HG03060 (cell line): ENCODE data around the gene GABRB1.
"Not testable (repeated sequence)": the region's sequence is repeated elsewhere in the genome, so short reads cannot be mapped to it uniquely, and the experiment has no call there.

ENCODE experiments used
- ATAC-seq: cut with Tn5 transposase; IDR thresholded peaks from one replicate; pipeline ENCODE4 v1.9.1; 2021; ENCODE audit warnings: low read depth, moderate number of reproducible peaks; ENCODE audit not compliant: unreplicated experiment

GABRB1 gene

GRCh38 chr4:47373709-47374108 lies 342.3 kb downstream of the GABRB1 start:
- ATAC-seq, result no peak

DNA sequence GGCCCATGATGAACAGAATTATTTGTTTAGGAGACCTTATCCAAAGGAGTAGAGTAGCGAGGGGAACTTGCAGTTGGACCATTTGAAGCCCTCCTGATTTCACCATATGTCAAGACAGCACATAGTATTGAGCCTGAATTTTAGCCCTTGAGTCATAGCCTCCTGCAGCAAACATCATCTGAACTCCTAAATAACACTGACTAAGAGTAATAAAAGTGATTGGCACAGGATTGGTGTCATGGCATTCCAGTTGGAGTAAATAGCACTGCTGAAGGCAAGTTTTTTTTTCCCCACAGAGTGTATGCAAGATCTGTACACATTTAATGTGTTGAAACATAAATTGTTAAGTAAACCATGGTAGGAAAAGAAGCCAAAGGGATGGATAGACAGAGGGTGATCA lies 343.1 kb downstream of the GABRB1 start:
- no peak for ATAC-seq

DNA sequence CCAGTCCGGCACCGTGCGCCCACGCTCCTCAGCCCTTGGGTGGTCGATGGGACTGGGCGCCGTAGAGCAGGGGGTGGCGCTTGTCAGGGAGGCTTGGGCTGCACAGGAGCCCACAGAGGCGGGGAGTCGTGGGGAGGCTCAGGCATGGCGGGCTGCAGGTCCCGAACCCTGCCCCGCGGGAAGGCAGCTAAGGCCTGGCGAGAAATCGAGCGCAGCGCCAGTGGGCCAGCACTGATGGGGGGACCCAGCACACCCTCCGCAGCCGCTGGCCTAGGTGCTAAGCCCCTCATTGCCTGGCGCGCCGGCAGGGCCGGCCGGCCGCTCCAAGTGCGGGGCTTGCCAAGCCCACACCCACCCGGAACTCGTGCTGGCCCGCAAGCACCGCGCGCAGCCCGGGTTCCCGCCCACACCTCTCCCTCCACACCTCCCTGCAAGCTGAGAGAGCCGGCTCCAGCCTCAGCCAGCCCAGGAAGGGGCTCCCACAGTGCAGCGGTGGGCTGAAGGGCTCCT lies 346.7 kb downstream of the GABRB1 start:
- not testable (repeated sequence) for ATAC-seq

GRCh38 chr4:47381172-47381571 lies 349.8 kb downstream of the GABRB1 start:
- no peak for ATAC-seq

DNA sequence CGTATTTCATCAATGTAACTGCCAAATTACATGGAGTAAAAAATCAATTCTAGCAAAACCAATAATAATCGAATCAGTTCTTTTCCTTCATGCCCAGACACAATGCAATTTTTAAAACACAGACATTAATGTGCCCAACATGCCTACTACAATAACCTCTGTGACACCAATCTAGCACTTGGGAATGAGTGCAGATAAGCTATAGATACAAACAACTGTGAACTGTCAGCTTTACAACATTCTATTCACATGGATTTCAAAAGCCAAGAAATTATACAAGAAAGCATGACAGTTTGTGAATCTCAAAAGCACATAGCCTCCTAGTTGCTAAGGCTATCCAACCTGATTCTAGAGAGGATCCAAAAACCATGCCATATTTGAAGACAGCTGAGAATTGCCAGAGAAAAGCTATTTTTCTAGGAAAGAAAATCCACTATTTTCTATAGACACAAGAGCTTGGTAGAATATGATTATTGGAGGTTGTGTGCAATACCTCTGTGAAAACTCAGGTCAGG lies 351.5 kb downstream of the GABRB1 start:
- no peak for ATAC-seq

GRCh38 chr4:47383829-47384427 lies 352.6 kb downstream of the GABRB1 start:
- ATAC-seq, result peak; percentile 47

DNA sequence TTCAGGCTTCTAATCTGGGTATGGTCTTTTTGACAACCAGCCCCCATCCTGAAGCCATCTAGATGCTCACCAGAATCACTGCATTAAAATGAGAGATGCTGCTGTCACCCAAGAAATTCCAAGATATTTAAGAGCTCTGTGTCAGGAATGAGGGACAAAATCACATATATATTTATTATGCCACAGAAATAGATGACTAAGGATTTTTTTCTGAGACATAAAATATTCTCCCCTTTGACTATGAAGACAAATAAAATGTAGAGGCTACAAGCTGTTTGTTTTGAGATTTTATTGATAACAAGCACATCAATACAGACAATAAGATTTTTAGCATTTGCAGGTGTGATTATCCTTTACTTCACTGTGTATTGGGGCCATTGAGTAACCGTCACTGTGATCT lies 354.8 kb downstream of the GABRB1 start:
- no peak for ATAC-seq

- ATAC-seq, result no peak
Measured at GRCh38 chr4:47386561-47387235, 355.3 kb downstream of the GABRB1 start.

DNA sequence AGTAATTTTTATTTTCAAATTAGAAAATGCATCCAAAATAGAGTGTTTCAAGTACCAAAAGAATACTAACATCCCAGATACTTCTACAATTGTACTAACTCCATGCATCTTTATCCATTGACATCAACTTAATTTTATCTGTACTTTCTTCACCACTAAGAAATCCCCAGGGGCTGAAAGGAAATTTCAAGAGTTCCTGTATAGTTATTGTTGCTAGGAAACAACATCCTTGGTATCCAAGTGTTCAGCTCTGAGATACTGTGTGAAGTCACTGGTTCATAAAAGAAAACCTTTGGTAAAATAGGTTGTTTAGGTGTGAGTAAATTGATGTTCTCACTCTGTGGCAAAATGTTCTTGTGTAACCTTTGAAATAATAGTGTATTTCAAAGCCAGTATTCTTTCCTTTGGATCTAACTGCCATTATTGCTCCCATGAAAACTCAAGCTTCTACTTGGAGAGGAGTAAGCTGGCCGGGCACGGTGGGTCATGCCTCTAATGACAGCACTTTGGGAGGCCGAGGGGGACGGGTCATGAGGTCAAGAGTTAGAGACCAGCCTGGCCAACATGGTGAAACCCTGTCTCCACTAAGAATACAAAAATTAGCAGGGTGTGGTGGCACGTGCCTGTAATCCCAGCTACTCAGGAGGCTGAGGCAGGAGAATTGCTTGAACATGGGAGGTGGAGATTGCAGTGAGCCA lies 359.2 kb downstream of the GABRB1 start:
- no peak for ATAC-seq

- peak; percentile 73 for ATAC-seq
Measured at GRCh38 chr4:47391256-47391655, 359.9 kb downstream of the GABRB1 start.

GRCh38 chr4:47406408-47406807 lies 375.0 kb downstream of the GABRB1 start:
- ATAC-seq, result no peak

DNA sequence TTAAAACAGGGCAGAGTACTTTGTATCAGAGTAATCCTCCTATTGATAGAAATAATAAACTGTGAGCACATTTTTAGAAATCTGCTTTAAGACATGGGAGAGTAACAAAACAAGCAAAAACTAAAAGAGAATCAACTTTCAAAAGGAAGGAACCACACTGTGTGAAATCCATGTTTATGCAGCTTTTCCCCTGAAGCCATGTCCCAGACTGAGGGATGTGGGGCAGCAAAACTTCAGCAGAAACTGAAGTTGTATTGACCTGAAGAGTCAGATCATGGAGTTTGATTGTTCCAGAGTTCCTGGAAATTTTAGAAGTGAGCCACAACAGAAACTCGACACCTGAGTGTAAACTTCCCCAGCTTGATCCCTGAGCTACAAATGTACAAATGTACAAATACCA lies 378.9 kb downstream of the GABRB1 start:
- no peak for ATAC-seq

DNA sequence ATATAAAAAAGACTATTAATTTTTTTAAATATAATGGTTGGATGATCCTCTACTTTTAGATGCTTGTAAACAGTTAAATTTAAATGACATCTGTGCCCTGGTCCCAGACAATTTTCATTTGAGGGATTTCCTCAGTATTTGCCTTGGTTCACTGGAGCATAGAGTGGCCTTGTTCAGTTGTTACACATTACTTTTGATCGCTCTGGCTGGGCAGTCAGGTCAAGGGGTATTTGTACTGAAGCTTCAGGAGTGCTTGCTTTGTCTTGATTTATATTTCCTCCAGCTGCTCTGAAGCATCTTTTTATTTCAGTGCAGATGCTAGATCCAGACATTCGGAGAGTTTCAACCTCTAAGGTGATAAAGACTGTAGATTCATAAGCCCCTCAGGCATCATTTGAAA lies 382.2 kb downstream of the GABRB1 start:
- ATAC-seq, result no peak

DNA sequence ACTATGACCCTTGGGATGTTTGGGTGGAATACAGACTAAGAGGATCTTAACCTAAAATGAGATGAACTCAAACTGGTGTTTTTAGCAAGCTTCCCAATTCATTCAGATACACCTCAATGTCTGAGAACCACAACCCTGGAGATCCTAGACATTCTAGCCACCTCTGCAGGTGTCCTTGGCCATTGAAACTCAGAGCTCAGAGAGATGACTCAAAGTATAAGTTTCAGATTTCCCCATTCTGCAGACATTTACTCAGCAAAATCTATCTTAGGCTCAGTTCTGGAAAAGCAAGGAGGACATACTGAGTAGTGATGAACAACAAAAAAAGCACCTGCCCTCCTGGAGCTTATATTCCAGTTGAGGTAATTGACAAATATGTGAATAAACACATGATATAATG lies 384.4 kb downstream of the GABRB1 start:
- ATAC-seq, result no peak

DNA sequence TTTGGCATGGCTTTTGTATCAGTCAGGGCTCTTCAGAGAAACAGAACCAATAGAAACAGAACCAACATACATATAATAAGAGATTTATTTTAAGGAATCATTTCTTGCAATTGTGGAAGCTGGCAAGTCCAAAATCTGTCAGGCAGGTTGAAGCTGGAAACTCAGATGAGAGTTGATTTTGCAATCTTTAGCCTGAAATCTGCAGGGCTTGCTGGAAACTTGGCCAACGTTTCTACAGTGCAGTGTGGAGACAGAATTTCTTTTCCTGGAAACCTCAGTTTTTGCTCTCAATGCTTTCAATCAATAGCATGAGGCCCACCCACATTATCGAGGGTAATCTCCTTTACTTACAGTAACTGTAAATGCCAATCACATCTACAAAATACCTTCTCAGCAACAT lies 386.8 kb downstream of the GABRB1 start:
- ATAC-seq, result no peak

DNA sequence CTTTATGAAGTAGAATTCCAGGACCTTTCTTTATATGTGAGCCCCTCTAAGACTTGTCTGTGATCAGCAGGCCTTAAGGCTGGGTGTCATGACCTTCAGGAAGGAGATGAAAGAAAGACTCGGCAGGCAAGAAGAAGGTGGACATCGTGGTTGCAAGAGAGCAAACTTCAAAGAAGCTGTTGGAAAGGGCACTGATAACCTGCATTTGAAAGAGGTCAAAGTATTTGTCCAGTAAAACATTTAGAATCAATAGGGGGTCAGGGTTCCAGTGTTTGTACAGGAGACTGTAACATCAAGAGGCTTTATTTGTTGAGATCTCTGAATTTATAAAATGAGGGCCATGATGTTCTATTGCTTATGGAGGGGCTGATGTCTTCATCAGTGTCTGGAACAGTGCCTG lies 387.9 kb downstream of the GABRB1 start:
- ATAC-seq, result no peak

GRCh38 chr4:47425628-47426027 lies 394.3 kb downstream of the GABRB1 start:
- no peak for ATAC-seq

- ATAC-seq, result no peak
Measured at GRCh38 chr4:47427935-47428334, 396.6 kb downstream of the GABRB1 start.

DNA sequence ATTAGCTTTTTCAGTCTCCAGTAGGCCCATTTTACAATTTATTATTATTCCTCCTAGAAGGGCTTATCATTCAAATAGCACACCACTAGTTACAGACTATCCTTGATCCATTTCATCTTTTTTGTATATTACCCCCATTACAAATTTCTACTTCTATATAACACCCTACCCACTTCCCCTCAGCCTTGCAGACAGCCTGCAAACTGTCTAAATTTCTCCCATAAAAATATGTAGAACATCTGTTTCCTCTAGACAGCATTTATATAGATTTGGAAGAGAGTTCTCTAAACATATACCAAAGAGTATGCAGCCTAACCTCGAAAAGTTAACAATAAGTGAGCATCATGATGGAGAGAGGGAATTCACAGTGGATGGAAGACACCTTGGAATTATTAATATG lies 401.4 kb downstream of the GABRB1 start:
- no peak for ATAC-seq

DNA sequence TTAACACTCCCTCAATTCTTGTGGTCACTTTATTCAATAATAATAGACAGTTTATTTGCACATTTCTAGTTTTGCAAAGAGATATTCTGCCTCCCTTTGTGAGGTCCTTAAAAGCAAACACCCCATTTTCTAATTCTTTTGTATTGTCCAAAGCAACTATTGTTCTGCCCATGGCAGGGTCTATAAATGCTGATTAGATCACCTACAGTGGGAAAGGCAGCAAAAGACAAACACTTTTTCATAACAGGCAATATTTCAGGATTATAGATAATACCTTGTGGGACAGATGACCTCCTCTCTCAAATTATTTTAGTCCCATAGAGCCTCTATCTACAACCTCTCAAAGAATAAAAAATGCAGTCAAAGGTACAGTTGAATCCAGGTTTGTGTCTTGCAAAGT lies 403.6 kb downstream of the GABRB1 start:
- ATAC-seq, result no peak

GRCh38 chr4:47442980-47443379 lies 411.6 kb downstream of the GABRB1 start:
- no peak for ATAC-seq

DNA sequence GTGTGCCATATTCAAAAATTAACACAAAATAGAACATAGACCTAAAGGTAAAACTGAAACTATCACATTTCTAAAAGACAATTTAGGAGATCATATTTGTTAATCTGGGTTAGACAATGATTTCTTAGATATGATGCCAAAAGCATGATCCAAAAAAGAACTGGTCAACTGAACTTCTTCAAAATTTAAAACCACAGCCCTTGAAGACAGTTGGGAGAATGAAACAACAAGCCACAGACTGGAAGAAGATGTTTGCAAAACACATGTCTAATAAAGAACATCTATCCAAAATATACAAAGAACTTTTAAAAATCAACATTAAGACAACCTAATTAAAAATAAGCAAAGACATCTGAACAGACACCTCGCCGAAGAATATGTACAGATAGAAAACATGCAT lies 412.7 kb downstream of the GABRB1 start:
- no peak for ATAC-seq
